Endothelial cell of umbilical vein (primary cell): ENCODE results near the gene RTEL1.

Experiments used
- POLR2A ChIP-seq: IDR thresholded peaks from 2 replicates; pipeline ENCODE4 v1.6.1; 2012; ENCODE audit warnings: low read depth, mild to moderate bottlenecking, control low read depth, low read length
- POLR2AphosphoS5 ChIP-seq: IDR thresholded peaks from 2 replicates; pipeline ENCODE4 v1.6.1; 2012; ENCODE audit warnings: low read depth, mild to moderate bottlenecking, control low read depth, low read length, moderate library complexity; ENCODE audit not compliant: insufficient read depth
- TF ChIP-seq, protein P1 (sequence below), 2 donors: IDR thresholded peaks; 1 replicate in 1 of 2; 2 replicates in 1 of 2; pipeline ENCODE4 v1.5.1; 2011; ENCODE audit warnings: low read length in 2 of 2, mild to moderate bottlenecking in 2 of 2, moderate library complexity in 2 of 2, control low read depth in 1 of 2, inconsistent platforms in 1 of 2, low read depth in 1 of 2; ENCODE audit not compliant: insufficient read depth in 1 of 2; ENCODE audit errors: extremely low read depth in 1 of 2

DNA sequence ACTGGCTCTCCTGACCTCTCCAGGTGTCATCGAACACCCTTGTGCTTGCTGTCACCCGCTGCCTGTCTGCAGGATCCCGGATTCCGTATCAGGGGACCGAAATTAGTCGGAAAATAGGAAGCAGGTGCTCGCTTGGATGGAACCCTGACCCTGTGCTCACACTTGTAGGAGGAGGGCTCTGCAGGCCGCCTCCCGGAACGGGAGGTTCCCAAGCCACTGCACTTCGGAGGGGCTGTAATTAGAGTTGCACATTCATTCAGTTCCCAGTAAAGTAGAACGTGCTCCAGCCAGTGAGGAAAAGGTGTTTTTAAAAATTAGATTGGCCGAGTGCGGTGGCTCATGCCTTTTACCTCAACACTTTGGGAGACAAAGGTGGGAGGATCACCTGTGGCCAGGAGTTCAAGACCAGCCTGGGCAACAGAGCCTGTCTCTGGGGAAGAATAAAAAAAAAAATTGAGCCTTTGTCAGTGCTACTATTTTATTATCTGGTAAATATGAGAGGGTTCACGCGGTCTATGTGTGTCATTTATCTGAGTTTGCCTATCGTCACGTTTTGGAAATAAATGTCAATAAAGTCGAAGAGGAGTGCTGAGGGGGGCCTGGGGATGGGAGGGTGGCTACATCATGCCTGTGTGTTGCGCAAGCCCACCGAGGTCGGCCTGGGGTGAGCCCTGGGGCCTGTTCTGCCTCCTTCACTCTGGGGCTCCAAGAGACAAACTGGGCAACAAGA, 29.7 kb upstream of the RTEL1 start:
- no peak for TF ChIP-seq POLR2A
- TF ChIP-seq, protein P1, sequence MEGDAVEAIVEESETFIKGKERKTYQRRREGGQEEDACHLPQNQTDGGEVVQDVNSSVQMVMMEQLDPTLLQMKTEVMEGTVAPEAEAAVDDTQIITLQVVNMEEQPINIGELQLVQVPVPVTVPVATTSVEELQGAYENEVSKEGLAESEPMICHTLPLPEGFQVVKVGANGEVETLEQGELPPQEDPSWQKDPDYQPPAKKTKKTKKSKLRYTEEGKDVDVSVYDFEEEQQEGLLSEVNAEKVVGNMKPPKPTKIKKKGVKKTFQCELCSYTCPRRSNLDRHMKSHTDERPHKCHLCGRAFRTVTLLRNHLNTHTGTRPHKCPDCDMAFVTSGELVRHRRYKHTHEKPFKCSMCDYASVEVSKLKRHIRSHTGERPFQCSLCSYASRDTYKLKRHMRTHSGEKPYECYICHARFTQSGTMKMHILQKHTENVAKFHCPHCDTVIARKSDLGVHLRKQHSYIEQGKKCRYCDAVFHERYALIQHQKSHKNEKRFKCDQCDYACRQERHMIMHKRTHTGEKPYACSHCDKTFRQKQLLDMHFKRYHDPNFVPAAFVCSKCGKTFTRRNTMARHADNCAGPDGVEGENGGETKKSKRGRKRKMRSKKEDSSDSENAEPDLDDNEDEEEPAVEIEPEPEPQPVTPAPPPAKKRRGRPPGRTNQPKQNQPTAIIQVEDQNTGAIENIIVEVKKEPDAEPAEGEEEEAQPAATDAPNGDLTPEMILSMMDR (IDR thresholded peaks at IDR 0.05; ENCODE audit: extremely low read depth in 1 of 2, insufficient read depth in 1 of 2, low read depth in 1 of 2, low read length in 2 of 2): no peak
- no peak for TF ChIP-seq POLR2AphosphoS5
